Raji (cell line): ENCODE results near the gene GUCA1C.

Source experiments
- POLR2A ChIP-seq: IDR thresholded peaks from 2 replicates; pipeline ENCODE4 v1.6.1; 2011; ENCODE audit warnings: low read depth, low read length, control low read depth; ENCODE audit not compliant: insufficient read depth

Gene GUCA1C

DNA sequence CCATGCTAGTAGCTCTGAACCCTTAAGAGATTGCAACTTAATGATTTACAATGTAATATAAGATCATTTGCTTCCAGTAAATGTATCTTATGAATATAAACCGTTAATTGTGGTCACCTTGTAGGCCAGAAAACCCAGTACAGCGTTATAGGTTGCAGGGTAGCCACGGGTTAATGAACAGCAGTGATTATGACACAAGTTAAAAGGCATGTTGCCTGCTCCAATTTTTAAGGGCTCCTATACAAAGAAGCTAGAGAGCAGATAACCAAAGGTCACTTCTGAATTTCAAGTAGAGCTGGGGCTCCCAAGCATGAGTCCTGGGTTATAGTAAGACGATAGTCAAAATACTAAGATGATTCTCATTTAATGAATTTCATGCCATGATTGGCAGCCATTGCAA is 13.5 kb downstream of the GUCA1C start:
- TF ChIP-seq POLR2A, result no peak

DNA sequence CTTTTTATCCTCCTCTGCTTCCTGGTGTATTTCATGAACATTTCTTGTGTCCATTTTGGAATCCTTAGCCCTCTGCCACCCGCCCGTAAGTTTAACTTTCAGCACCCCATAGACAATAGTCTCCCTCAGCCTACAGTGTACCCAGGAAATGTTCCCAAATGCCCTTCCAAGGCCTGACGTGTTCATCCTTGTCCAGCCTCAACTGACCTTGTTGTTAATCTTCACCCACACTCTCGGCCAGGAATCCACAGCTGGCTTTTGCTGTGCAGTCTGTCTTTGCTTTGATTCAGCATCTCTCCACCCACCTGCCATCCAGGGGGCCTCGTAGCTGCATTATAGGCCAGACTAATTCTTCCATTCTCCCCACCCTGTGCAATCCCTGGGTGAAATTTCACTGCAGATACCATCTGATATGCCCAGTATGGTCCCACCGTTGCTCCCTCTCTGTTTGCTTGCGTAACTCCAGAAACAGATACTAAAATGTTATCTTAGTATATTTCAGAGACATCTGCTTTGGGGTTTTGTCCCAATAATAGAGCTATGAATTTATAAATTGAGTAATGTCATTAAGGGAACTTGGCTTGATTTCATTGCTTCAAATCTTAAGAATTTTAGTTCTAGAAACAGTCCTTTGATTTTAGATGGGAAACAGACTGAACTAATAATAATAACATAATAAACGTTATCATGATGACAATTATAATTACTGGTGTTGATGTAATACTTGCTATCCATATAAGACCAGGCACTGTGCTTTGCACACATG is 16.6 kb downstream of the GUCA1C start:
- no peak for TF ChIP-seq POLR2A

DNA sequence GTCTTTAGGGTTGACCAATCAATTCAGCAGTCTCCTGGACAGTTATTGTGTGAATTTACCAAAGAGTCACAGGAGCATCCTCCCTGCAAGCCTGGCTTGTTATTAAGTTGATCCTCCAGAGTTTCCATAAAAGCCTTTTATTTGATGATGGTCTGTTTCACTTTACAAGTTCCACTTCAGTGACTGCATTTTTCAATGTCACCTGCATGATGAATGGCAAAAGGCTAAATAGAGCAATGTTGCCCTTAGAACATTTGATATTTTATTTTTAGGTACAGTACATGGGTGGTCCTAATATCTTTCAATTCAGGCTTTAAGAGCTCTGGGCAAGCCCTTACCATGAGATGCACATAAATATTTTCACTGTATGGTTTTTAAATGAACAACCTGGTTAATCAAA is 22.6 kb downstream of the GUCA1C start:
- no peak for TF ChIP-seq POLR2A

DNA sequence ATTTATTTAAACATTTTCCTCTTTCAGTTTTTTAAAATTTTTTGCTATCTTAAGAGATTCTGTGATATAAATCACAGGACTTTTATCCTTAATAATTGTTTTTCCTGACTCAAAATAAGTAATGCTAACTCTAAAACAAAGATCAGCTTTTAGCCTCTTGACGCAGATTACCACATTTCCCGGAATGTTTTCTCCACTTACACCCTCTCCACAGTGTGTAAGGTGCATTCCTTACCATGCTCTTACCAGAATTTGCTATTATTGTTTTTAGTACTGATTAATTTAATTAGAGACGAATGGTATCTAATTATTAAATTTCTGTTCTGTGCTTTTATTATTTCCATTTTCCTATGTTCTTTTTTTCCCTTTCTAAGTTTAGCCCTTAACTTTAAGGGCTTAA is 34.8 kb downstream of the GUCA1C start:
- TF ChIP-seq POLR2A, result no peak

DNA sequence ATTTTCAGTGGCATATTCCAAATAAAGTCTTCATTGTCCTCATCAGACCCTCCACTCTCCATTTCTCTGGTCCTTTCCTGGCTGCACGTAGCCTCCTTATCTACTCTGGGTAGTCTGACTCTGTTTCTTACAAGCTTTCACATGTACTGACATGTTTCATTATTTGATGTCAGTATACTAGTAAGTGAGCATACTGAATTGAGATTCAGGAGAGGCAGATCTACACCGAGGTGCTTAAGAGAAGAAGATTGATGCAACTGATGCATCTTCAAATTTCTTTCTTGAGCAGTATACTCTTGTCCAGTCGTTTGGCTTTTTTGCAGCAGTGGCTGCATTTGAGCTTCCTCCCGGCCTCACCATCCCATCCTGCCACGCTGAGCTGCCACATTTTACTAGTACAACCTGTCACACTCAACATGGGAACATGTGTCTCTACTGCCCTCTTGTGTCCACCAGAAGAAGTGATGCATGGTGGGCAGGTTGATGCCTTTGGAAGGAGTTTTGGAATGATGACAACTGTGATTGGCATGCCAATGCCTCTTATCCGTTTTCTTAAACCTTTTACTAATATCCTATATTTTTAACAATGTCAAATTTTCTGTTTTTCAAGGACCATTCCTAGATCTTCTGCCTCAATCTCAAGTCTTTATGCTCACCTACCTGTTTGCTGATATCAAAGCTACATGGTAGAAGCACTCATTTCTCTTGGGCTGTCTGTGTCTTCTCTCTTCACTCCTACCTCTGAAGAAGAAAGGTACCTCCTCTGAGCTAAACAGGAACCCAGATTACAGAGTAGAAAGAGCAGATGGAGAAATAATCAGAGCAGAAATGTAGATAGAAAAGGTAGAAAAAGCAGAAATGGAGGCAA is 38.7 kb downstream of the GUCA1C start:
- TF ChIP-seq POLR2A, result no peak

DNA sequence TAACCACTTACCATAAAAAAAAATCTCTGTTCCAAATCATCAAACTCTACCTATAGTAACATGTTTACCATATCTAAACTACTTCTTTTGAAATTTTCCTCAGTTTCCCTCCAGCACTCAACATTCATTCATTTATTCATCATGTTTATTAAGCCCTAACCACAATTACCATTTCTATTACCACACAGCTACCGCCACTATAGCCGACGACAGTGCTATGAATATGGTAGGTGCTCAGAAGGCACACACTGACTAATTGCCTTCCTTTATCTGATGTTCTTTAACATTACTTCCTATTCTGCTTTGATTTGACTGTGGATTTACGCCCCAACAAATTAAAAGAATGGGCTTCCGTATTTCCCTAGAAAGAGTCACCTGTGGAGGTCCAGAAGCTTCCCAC is 43.9 kb downstream of the GUCA1C start:
- no peak for TF ChIP-seq POLR2A

DNA sequence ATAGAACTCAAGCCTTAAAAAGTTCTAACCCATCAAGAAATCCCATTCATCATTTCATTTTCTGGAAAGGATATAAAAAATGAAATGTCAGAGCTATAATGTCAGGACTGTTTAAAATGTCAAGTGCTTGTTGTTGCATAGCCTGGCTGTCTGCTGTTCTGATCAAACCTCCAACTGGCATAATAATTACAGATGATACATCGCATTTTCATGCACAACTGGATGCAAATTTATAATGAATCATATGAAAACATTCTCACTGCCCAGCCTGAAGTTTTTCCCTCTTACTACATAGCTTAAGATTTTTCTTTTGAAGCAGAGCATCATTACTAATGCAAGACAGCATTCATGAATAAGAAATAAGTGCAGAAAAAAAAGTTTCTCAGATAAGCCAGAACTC is 46.5 kb downstream of the GUCA1C start:
- TF ChIP-seq POLR2A, result no peak

DNA sequence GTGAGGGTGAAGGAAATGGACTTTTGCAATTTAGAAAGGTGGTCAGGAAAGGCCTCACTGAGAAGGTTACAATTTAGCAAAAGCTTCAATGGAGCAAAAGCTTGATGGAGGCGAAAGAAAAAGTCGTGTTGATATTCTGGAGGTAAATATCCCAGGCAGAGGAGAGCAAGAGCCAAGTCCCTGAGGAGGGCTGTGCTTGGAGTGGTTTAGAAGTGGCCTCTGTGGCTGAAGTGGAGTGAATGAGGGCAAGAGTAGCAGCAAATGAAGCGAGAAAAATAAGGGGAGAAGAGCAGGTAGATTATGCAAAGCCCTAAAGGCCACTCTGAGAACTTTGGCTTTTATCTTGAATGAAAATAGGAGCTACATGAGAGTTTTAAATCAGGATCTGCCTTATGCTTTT is 54.1 kb downstream of the GUCA1C start:
- TF ChIP-seq POLR2A, result no peak

DNA sequence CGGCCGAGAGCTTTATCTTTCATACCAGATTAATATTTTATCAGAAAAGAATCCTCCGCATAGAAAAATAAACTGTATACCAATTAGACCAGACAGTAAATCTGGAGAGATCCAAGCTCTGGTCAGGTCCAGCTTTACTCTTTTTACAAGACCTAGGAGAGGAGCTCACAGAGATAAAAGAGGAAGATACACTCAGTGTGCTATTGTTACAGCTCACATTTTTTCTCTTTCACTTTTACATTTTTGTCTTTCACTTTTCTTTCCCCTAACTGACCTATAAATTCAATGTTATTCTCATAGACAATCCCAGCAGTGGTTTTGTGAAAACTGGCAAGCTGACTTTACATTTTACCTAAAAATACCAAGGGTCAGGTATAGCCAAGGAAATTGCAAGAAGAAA is 55.8 kb downstream of the GUCA1C start:
- TF ChIP-seq POLR2A, result no peak

DNA sequence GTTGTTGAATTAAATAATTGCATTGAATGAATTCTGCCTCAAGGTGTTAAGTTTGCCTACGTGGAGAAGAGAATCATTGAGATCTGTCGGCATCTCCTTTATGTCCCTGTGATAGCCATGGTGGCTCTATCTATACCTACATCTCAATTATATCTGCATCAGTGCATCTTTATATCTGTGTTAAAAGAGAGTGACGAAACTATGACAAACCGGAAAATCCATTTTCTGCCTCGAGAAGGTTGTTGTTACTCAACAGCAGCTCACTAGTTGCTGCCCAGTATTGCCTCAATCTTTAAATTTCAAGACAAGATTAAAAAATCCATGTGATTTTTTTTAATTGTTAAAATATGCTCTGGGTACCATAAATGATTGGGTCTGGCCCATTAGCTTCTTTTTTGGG is 58.7 kb downstream of the GUCA1C start:
- TF ChIP-seq POLR2A, result no peak

DNA sequence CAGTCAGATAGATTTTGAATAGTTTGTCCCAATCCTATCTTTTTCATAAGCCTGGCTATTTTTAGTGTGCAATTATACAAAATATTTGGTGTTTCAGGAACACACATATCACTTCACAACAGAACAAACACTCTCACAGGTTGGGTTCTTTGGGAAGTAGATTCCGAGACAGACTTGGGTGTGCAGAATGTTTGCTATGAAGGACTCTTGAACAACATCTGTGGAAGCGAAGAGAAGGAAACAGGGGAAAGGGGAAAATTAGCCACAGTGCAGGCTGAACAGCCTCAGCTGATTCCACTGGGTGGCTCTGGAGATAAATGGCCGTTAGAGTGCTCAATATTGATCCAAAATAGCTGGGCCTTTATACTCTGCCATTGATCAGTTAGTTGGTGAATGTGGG is 61.8 kb downstream of the GUCA1C start:
- no peak for TF ChIP-seq POLR2A

DNA sequence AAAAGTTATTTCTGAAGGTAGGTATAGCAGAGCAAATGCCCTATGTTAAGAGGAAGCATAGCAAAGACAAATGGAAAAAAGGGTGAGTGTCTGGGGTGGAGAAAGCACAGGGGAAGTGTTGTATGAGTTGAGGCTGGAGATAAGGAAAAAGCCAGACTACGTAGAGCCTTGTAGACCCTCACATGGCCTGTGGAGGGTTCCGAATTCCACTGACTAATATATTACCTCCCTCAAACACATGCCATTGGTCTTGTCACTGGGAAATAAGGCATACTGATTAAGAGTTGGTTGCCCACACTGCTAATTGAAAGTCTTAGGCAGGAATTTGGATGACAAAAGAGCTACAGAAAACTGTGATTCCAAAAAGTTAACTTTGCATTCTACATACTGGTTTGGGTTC is 65.9 kb downstream of the GUCA1C start:
- no peak for TF ChIP-seq POLR2A

DNA sequence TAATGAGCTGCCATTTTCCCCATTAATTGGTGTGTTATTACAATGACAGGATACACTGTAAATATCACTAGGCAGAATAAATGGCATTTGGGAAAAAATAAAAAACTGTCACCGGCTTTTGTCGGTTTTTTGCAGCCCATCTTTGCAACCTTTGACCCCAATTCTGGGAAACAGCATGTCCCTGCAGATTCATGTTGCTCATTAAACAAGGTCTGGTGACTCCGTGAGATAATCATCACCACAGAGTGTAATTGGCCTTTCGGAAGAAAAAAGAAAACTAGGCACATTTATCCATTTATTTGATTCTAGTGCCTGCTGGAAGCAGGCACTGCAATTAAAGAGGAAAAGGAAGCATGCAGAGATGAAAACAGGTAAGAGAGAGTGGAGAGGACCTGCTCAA is 66.6 kb downstream of the GUCA1C start:
- TF ChIP-seq POLR2A, result no peak

DNA sequence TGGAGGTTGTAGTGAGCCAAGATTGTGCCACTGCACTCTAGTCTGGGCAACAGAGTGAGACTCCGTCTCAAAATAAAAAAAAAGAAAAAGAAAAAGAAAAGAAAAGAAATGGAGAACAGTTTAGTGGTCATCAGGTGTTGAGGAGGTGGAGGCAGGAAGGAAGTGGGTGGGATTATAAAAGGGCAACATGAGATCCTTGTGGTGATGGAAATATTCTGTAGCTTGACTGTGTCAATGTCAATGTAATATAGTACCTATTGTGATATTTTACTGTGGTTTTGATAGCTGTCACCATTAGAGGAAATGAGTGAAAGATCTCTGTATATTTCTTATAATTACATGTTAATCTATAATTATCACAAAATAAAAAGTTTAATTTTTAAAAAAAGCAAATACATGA is 70.3 kb downstream of the GUCA1C start:
- TF ChIP-seq POLR2A, result no peak

DNA sequence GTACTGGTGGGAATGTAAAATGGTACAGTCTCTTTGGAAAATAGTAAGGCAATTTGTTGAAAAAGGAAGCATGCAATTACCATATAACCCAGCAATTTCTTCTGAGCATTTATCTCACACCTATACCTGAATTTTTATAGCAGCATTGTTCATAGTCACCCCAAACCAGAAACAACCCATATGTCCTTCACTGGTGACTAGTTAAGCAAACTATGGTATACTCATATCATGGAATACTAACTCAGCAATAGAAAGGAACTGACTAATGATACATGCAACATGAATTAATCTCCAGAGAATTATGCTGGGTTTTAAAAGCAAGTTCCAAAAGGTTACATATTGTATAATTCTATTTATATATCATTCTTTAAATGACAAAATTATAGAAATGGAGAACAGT is 70.9 kb downstream of the GUCA1C start:
- TF ChIP-seq POLR2A, result no peak

DNA sequence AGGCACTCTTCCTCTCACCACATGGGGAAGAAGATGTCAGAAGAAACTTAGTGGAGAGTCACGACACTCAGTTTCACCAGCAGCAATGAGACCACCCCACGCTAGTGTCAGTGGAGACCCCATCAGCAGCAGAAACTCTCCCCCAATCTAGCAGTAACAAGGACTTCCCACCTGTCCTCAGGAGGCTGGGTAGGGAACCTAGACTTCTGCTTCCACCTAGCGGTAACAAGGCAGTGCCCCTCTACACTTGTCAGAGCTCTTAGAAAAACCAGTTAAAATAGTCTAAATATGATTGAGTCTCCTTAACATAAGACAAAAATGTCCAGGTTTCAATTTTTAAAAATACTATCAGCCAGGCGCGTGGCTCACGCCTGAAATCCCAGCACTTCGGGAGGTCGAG is 73.8 kb downstream of the GUCA1C start:
- no peak for TF ChIP-seq POLR2A
